Ovary (tissue), 9 donors: ENCODE measurements around the gene NAV2. TPM values are rescaled to one million over a fixed set of nuclear protein-coding genes. Genes with fewer than 3 reads are reported as not detected.

Experiments used
- DNase-seq, 5 donors: peaks; one replicate each; pipeline ENCODE4 v3.0.0-alpha.2; 2019 to 2020
- H3K27ac ChIP-seq, 2 donors: fragments of 200-600 bp; one replicate each; pipeline versions ENCODE4 v1.5.1 to v1.8.0; 2019 to 2022
- H3K27me3 ChIP-seq: fragments of 200-600 bp; one replicate; pipeline ENCODE4 v1.8.0; 2022
- H3K36me3 ChIP-seq: fragments of 200-600 bp; sonication (generic); one replicate; pipeline ENCODE4 v1.5.1; 2019
- H3K4me1 ChIP-seq: one replicate; pipeline ENCODE4 v1.8.1; 2013; ENCODE audit warnings: mild to moderate bottlenecking, moderate library complexity; ENCODE audit not compliant: insufficient read depth
- H3K4me3 ChIP-seq: fragments of 200-600 bp; sonication (generic); one replicate; pipeline ENCODE4 v1.5.1; 2017
- H3K9me3 ChIP-seq, 2 donors: fragments of 200-600 bp in 1 of 2; sonication (generic) in 1 of 2; one replicate each; pipeline versions ENCODE4 v1.5.1 to v1.8.1; 2013 to 2019; ENCODE audit warnings: mild to moderate bottlenecking in 1 of 2, moderate library complexity in 1 of 2
- EP300 ChIP-seq: sonication (generic); formaldehyde crosslinking; IDR thresholded peaks from one replicate; pipeline ENCODE4 v1.6.1; 2017; ENCODE audit warnings: antibody characterized with exemption
- POLR2A ChIP-seq: fragments of 450-650 bp; IDR thresholded peaks from one replicate; pipeline ENCODE4 v1.6.1; 2017; ENCODE audit warnings: antibody characterized with exemption, mild to moderate bottlenecking, moderate library complexity
- WGBS, 3 donors: extraction: QIAGEN DNeasy Blood & Tissue Kit in 1 of 3; methylation state at CpG; one replicate each; pipeline versions ENCODE4 v1.1.5 to v1.1.7; 2013 to 2017; 5-methylcytosine and 5-hydroxymethylcytosine counted together
- intact Hi-C, 4 donors: fragments of 100-400 bp; cut with DNase I; formaldehyde crosslinking; loops; one replicate each; pipeline versions ENCODE4 v1.11.0 to v1.15.1; 2022 to 2023
- polyA plus RNA-seq, 2 donors: library from polyadenylated mRNA; stranded (reverse); fragments of 200-250 nt in 1 of 2; fragments of 350-450 nt in 1 of 2; fragmentation: Illumina TruSeq in 1 of 2; extraction: RNeasy Lipid Tissue Mini Kit (QIAGEN cat#74804) in 1 of 2; gene quantifications; one replicate each; pipeline ENCODE4 v1.2.3, GENCODE V29; 2013 to 2014
- total RNA-seq, 7 donors: library from RNA; depleted of rRNA in 2 of 7; stranded (reverse); fragments of >200 nt in 2 of 7; fragmentation: NEBNext Ultra II Directional in 3 of 7; extraction: Animal tissue kit (Norgen Biotek cat#: 25700) in 3 of 7; gene quantifications; one replicate each; pipeline versions ENCODE4 v1.1.0 to v1.2.4, GENCODE V29; 2016 to 2023
- TF ChIP-seq, protein P1 (sequence below), 3 donors: fragments of 450-650 bp in 2 of 3; fragments of 200-600 bp in 1 of 3; IDR thresholded peaks; one replicate each; pipeline versions ENCODE4 v1.5.1 to v1.8.0; 2016 to 2022; ENCODE audit warnings: antibody characterized with exemption in 3 of 3, mild to moderate bottlenecking in 1 of 3
- donor health status: DM: no; HTN: no; CAD: no; lungs with moderate emphysema.
- donor health status: DM: no; HTN: no; CAD: no.
- donor health status: Bipolar disorder and iron deficiency.
- donor health status: DM: yes; HTN: yes; CAD: no.
- donor health status: DM: no; HTN: no; CAD: no.
- donor health status: DM: yes; HTN: yes; CAD: no.

Gene NAV2
- total and polyA plus RNA-seq, 9 donors: 2.9 to 14.1 (median 7.8) TPM

DNA sequence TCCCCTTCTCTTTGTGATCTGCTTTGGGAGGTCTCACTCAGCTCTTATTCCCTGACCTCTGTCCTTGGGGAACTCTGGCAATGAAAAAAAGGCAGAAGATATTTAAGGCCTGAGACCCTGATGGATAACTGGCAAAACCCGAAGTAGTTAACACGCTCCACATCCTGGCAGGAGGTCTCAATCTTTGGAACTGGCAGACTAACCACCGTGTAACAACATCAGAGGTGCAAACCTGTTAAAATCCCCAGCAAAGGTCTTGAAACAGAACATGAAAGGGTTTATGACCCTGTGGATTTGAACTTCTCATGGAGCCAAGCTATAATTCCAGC lies 287.3 kb downstream of the NAV2 start:
- 46 to 51% (median 50%) methylated on average over 3 of the region's 3 CpGs for WGBS, 3 donors
- DNase-seq: no peak
- H3K36me3 ChIP-seq: no peaks in the 10 kb centered on the region
- H3K27ac ChIP-seq: peak overlapping the region in 1 of 2 donors; percentile 22
- no peaks in the 10 kb centered on the region for H3K27me3 ChIP-seq
- H3K4me3 ChIP-seq: no peak overlapping the region
- H3K9me3 ChIP-seq: no peaks in the 10 kb centered on the region
- H3K4me1 ChIP-seq: peaks cover 16% of the 10 kb centered on the region
- intact Hi-C loops: no loop called here
- TF ChIP-seq, protein P1, sequence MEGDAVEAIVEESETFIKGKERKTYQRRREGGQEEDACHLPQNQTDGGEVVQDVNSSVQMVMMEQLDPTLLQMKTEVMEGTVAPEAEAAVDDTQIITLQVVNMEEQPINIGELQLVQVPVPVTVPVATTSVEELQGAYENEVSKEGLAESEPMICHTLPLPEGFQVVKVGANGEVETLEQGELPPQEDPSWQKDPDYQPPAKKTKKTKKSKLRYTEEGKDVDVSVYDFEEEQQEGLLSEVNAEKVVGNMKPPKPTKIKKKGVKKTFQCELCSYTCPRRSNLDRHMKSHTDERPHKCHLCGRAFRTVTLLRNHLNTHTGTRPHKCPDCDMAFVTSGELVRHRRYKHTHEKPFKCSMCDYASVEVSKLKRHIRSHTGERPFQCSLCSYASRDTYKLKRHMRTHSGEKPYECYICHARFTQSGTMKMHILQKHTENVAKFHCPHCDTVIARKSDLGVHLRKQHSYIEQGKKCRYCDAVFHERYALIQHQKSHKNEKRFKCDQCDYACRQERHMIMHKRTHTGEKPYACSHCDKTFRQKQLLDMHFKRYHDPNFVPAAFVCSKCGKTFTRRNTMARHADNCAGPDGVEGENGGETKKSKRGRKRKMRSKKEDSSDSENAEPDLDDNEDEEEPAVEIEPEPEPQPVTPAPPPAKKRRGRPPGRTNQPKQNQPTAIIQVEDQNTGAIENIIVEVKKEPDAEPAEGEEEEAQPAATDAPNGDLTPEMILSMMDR (IDR thresholded peaks at IDR 0.05): no peak
- TF ChIP-seq EP300: no peak
- no peak for TF ChIP-seq POLR2A

DNA sequence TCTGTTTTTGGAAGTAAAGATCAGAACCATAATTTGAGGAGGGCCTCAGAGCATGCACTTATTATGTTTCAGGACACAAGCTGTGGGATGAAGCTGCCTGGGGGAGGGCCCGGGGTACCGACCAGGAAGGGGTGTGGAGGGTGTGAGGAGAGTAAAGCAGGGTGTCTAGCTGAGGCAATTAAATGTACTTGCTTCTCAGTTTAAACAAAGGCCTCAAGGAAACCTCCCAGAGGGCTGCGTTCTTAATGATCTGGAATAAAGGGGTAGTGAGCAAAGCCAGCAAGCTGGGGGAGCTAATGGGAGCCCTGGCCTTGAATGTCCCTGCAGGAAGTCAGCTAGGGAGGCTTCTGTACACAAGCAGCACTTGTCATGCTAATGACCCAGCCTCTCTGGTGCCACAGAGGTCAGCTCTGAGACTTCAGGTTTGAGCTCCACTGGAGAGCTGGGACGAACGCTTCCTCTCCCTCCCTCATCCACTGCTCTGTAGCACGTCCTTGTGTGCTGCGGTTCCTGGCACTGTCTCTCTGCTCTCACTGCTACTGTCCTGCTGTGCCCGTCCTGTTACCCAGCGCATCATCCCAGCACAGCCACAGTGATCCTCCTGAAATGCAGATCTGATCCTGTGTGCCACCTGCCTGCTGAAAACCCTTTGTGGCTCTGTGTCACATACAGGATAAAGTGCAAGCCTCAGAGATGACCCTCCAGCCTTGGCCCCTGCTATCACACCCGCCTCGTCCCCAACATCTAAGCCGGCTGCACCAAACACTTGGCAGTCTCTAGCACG lies 287.9 kb downstream of the NAV2 start:
- Histone ChIP-seq H3K36me3 (no peaks in the 10 kb centered on the region), H3K4me1 (peaks cover 11% of the 10 kb centered on the region), H3K4me3 (no peak overlapping the region), H3K27me3 (no peaks in the 10 kb centered on the region), H3K9me3 (no peaks in the 10 kb centered on the region), H3K27ac (peak overlapping the region in 1 of 2 donors; percentile 22)
- TF ChIP-seq, protein P1 (IDR thresholded peaks at IDR 0.05): no peak
- TF ChIP-seq EP300 (no peak), POLR2A (no peak)
- intact Hi-C loops: no loop called here
- 26 to 41% (median 34%) methylated on average over 13 of the region's 13 CpGs for WGBS, 3 donors
- DNase-seq: peak in 3 of 5 donors; percentile 19 to 31 (median 22)

DNA sequence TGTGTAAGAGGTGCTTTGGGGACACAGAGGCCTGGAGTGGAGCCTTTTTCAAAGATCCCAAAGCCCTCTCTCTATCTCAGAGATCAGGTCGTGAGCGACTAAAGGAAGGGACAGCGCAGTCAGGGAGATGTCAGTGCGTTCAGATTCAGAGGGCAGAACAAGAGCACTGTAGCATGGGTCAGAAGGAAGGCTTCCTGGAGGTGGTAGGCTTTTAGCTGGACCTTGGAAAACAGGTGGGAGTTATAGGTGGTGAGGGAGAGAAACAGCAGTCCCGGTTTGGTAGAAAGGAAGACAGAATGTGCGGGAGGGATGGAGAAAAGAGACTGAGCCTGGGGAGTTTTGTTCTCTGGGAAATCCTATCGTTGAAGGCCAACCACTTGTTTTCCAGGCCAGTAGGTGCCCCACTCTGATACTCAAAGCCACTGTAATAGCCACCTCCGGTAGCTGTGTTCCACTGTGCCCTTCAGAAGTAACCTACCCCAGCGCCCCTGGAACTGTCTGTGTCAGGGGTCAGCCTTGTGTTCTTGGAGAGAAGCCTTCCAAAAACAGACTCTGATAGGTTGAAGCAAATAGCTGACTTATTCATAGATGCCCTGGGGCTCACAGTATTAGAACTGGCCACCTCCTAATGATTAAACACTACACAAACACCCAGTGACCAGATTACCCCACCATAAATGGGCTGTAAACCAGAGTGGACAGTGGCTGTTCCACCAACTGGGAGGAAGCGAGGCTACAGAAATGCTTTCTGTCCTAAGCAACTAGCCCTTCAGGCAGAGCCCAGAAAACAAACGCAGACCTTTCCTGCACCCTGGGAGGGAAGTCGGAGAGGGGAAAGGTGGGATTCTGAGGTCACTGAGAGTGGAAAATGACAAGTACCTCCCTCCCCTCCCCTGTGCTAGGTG lies 289.9 kb downstream of the NAV2 start:
- no peaks in the 10 kb centered on the region for H3K36me3 ChIP-seq
- H3K27me3 ChIP-seq: no peaks in the 10 kb centered on the region
- no peaks in the 10 kb centered on the region for H3K9me3 ChIP-seq
- no peak overlapping the region for H3K4me3 ChIP-seq
- intact Hi-C loops: no loop called here
- no peak for TF ChIP-seq POLR2A
- TF ChIP-seq, protein P1 (IDR thresholded peaks at IDR 0.05): no peak
- WGBS, 3 donors: 81 to 84% (median 82%) methylated on average over 12 of the region's 12 CpGs
- DNase-seq: no peak
- no peak overlapping the region for H3K27ac ChIP-seq
- peaks cover 9% of the 10 kb centered on the region for H3K4me1 ChIP-seq

DNA sequence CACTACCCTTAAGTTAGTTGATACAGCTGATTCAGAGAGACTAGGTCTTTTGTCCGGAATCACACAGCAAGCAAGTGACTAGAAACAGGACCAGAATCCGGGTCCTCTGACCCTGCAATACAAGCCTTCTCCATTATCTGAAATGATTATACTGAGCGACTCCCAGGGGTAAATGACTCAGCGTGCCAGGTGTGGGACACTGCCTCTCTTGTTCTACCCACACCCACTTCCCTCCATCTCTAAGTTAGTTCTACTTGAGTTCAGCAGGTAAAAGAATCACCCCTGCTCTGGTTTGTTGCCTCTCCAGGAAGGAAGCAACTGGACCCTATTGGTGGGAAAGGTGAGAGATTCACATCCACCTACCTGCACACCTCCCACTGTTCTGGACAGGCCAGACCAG lies 290.7 kb downstream of the NAV2 start:
- DNase-seq: no peak
- H3K36me3 ChIP-seq: no peaks in the 10 kb centered on the region
- 89 to 95% (median 93%) methylated on average over 4 of the region's 4 CpGs for WGBS, 3 donors
- H3K9me3 ChIP-seq: no peaks in the 10 kb centered on the region
- H3K4me1 ChIP-seq: peaks cover 12% of the 10 kb centered on the region
- no peaks in the 10 kb centered on the region for H3K27me3 ChIP-seq
- H3K4me3 ChIP-seq: no peak overlapping the region
- TF ChIP-seq POLR2A (no peak), EP300 (no peak)
- TF ChIP-seq, protein P1 (IDR thresholded peaks at IDR 0.05): no peak
- no peak overlapping the region for H3K27ac ChIP-seq
- intact Hi-C loops: no loop called here
